OCI-LY7 (cell line): ENCODE measurements around the gene RIPK1. TPM values are rescaled to one million over a fixed set of nuclear protein-coding genes. Genes with fewer than 3 reads are reported as not detected.

ENCODE experiments used
- BruUV-seq: library from RNA; stranded (reverse); fragments of 400-500 nt; replicated peaks from 2 replicates; lab custom pipeline; 2021; lab: Mats Ljungman, UMichigan
- CTCF ChIA-PET: fragments of 300-600 bp; sonication (Branson Sonifier 250); formaldehyde crosslinking; loops from one replicate; lab custom pipeline; 2022; ENCODE audit warnings: antibody characterized with exemption; ENCODE audit not compliant: unreplicated experiment; lab: Charles Lee
- POLR2A ChIA-PET: fragments of 300-600 bp; sonication (Branson Sonifier 250); formaldehyde crosslinking; loops from one replicate; lab custom pipeline; 2022; ENCODE audit warnings: antibody characterized with exemption; lab: Charles Lee
- DNase-seq: peaks from one replicate; pipeline ENCODE4 v3.0.0-alpha.2; 2015; ENCODE audit warnings: low spot score
- H2AFZ ChIP-seq: fragments of 200-600 bp; sonication (generic), shearing (Covaris generic); 2 replicates; pipeline ENCODE4 v1.6.1; 2014; ENCODE audit warnings: mild to moderate bottlenecking, antibody characterized with exemption, low read length, moderate library complexity
- H3K27ac ChIP-seq: fragments of 200-600 bp; sonication (generic); 2 replicates; pipeline ENCODE4 v1.5.1; 2014; ENCODE audit warnings: mixed run types, low read depth, mild to moderate bottlenecking, moderate library complexity, low read length, inconsistent platforms; ENCODE audit not compliant: poor library complexity, severe bottlenecking
- H3K36me3 ChIP-seq: fragments of 200-600 bp; sonication (generic); 2 replicates; pipeline ENCODE4 v1.6.1; 2014; ENCODE audit warnings: mild to moderate bottlenecking, antibody characterized with exemption, low read length, moderate library complexity, mixed read lengths; ENCODE audit not compliant: insufficient read depth
- H3K4me1 ChIP-seq: fragments of 200-600 bp; sonication (generic); 2 replicates; pipeline ENCODE4 v1.5.1; 2014; ENCODE audit warnings: mild to moderate bottlenecking, low read length; ENCODE audit not compliant: insufficient read depth, poor library complexity, severe bottlenecking
- H3K4me2 ChIP-seq: fragments of 200-600 bp; sonication (generic); 2 replicates; pipeline ENCODE4 v1.6.1; 2014; ENCODE audit warnings: mild to moderate bottlenecking, low read length
- H3K4me3 ChIP-seq: fragments of 200-600 bp; sonication (generic); 2 replicates; pipeline ENCODE4 v1.5.1; 2014; ENCODE audit warnings: mild to moderate bottlenecking, low read depth, low read length; ENCODE audit not compliant: poor library complexity, severe bottlenecking
- H3K79me2 ChIP-seq: fragments of 200-600 bp; sonication (generic); 2 replicates; pipeline ENCODE4 v1.6.1; 2016; ENCODE audit warnings: low read depth, mild to moderate bottlenecking, low read length, moderate library complexity, mixed read lengths; ENCODE audit not compliant: insufficient read depth
- H3K9me2 ChIP-seq: fragments of 200-600 bp; sonication (generic); 2 replicates; pipeline ENCODE4 v1.6.1; 2016; ENCODE audit warnings: mild to moderate bottlenecking, low read length, mixed read lengths; ENCODE audit not compliant: insufficient read depth
- H3K9me3 ChIP-seq: fragments of 200-600 bp; sonication (generic); 2 replicates; pipeline ENCODE4 v1.6.1; 2014; ENCODE audit warnings: mild to moderate bottlenecking, mixed run types, low read length, mixed read lengths
- H4K20me1 ChIP-seq: fragments of 200-600 bp; sonication (generic); 2 replicates; pipeline ENCODE4 v1.6.1; 2014; ENCODE audit warnings: mild to moderate bottlenecking, antibody characterized with exemption, low read length, moderate library complexity, mixed read lengths; ENCODE audit not compliant: insufficient read depth
- EZH2phosphoT487 ChIP-seq: fragments of 200-600 bp; sonication (generic); IDR thresholded peaks from 2 replicates; pipeline ENCODE4 v1.6.1; 2018; ENCODE audit warnings: low read depth, borderline replicate concordance, mild to moderate bottlenecking, mixed run types, antibody characterized with exemption, low read length, moderate library complexity, mixed read lengths
- intact Hi-C: fragments of 100-400 bp; cut with micrococcal nuclease; formaldehyde crosslinking; loops from one replicate; pipeline ENCODE4 v1.10.0; 2022; ENCODE audit not compliant: unreplicated experiment
- total RNA-seq, 2 experiments: library from RNA; depleted of rRNA in 1 of 2; stranded (reverse); fragments of >200 nt in 1 of 2; shearing (Covaris generic) in 1 of 2; gene quantifications; 2 replicates each; pipeline ENCODE4 v1.2.3, GENCODE V29; 2014 to 2022
- TF ChIP-seq, protein P1 (sequence below): fragments of 200-600 bp; sonication (generic); conservative IDR thresholded peaks from 2 replicates; pipeline ENCODE4 v1.5.1; 2014; ENCODE audit warnings: mild to moderate bottlenecking, antibody characterized with exemption, low read length, moderate library complexity, mixed read lengths

RIPK1 gene
- total RNA-seq, 2 experiments from 2014 or later: 7.5 to 8.4 TPM

DNA sequence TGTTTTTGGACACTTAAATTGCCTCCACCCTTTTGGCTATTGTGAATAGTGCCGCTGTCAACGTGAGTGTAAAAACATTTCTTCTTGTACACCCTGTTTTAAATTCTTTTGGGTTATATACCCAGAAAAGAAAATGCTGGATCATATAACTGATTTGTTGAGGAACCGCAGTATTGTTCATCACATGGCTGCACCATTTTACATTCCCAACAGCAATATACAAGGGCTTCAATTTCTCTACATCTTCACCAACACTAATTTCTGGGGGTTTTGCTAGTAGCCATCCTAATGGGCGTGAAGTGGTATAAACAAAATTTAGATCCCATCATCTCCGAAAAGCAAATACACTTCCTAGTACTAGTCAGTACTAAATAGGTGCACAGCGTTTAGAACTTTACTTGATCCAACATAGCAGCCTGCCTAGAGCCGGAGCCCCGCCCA, 49.6 kb downstream of the RIPK1 start:
- Histone ChIP-seq H3K9me2 (no peaks in the 10 kb centered on the region), H3K4me1 (peaks cover 18% of the 10 kb centered on the region), H3K36me3 (peaks cover 14% of the 10 kb centered on the region), H3K79me2 (no peaks in the 10 kb centered on the region), H3K9me3 (no peaks in the 10 kb centered on the region), H3K4me2 (peak overlapping the region; percentile 95), H4K20me1 (no peaks in the 10 kb centered on the region), H3K27ac (peak overlapping the region; percentile 22), H3K4me3 (peak overlapping the region; percentile 81), H2AFZ (peak overlapping the region; percentile 47; the same call in 1 of the 2 replicates)
- DNase-seq: no peak
- BruUV-seq: TSS peak; percentile 73
- ChIA-PET POLR2A (interaction anchor here (0.6 to 2.4 kb wide), 2 partner anchors 12 to 42 kb away, joined by 4 to 13 read pairs; no protein-coding TSS in a partner anchor), CTCF (no interaction called here)
- TF ChIP-seq, protein P1, sequence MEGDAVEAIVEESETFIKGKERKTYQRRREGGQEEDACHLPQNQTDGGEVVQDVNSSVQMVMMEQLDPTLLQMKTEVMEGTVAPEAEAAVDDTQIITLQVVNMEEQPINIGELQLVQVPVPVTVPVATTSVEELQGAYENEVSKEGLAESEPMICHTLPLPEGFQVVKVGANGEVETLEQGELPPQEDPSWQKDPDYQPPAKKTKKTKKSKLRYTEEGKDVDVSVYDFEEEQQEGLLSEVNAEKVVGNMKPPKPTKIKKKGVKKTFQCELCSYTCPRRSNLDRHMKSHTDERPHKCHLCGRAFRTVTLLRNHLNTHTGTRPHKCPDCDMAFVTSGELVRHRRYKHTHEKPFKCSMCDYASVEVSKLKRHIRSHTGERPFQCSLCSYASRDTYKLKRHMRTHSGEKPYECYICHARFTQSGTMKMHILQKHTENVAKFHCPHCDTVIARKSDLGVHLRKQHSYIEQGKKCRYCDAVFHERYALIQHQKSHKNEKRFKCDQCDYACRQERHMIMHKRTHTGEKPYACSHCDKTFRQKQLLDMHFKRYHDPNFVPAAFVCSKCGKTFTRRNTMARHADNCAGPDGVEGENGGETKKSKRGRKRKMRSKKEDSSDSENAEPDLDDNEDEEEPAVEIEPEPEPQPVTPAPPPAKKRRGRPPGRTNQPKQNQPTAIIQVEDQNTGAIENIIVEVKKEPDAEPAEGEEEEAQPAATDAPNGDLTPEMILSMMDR: no peak
- TF ChIP-seq EZH2phosphoT487: no peak
- intact Hi-C loops: loop anchor here (1.0 to 2.0 kb wide), 2 partner anchors 50 to 119 kb away; partner anchors contain the start of genes NQO2 and RIPK1

DNA sequence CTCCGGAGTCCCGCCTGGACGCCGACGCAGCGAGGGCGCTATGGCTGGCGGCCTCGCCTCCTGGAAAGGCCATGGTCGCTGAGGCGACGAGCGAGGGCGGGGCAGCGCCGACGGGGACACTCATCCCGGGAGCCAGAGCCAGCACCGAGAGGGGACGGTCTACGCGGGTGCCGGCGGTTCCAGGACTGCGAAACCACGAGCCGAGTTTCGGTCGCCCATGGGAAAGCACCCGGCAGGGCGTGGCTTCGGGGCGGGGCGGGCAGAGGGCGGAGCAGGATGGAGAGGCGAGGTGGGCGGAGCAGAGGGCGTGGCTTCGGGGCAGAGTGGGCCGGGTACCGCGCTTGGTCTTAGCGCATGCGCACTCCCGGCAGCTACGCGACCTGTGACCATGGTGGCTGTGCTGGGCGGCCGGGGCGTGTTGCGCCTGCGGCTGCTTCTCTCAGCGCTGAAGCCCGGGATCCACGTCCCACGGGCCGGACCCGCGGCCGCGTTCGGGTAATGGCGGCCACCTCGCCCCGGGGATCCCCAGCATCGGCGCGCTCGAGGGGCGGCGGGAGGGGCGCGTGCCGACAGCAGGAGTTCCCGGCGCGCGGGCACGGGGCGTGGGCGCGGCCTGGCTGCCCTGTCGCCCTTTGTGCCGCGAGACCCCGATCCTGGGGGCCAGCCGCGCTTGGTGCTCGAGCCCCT, 50.2 kb downstream of the RIPK1 start, which contains the start of gene BPHL:
BPHL (plus strand) TSS at position 359 of the 687 bp plus-strand sequence; CDS start at position 389, 30 bp downstream.
- peaks cover 9% of the 10 kb centered on the region for H3K36me3 ChIP-seq
- peak within 1 kb of the TSS; percentile 22 for H3K27ac ChIP-seq
- H3K4me3 ChIP-seq: peak within 1 kb of the TSS; percentile 81
- ChIA-PET POLR2A (interaction anchor here (0.6 to 2.4 kb wide), 2 partner anchors 11 to 43 kb away, joined by 4 to 13 read pairs; no protein-coding TSS in a partner anchor), CTCF (no interaction called here)
- intact Hi-C loops: loop anchor here (1.0 to 2.0 kb wide), 2 partner anchors 50 to 120 kb away; partner anchors contain the start of genes NQO2 and RIPK1
- no peaks in the 10 kb centered on the region for H4K20me1 ChIP-seq
- peak; percentile 95 for DNase-seq
- no peaks in the 10 kb centered on the region for H3K9me3 ChIP-seq
- H2AFZ ChIP-seq: peak within 1 kb of the TSS; percentile 47
- H3K4me1 ChIP-seq: peaks cover 18% of the 10 kb centered on the region
- no peaks in the 10 kb centered on the region for H3K79me2 ChIP-seq
- no peak for TF ChIP-seq EZH2phosphoT487
- TF ChIP-seq, protein P1: 0 out of 2 replicates have a peak, but pooled peaks have one; percentile 14
- no TSS peak for BruUV-seq
- H3K4me2 ChIP-seq: peak within 1 kb of the TSS; percentile 95
- no peaks in the 10 kb centered on the region for H3K9me2 ChIP-seq
